Neural progenitor cell (in vitro differentiated cells): Measurements from ENCODE around the gene LMX1B. TPM values are rescaled to one million over a fixed set of nuclear protein-coding genes. Genes with fewer than 3 reads are reported as not detected.

Experiments
- DNase-seq: peaks from one replicate; pipeline ENCODE4 v3.0.0-alpha.2; 2016; ENCODE audit warnings: low spot score
- H2AFZ ChIP-seq: fragments of 200-600 bp; sonication (generic); replicated peaks from 2 replicates; pipeline ENCODE4 v1.6.1; 2016; ENCODE audit warnings: antibody characterized with exemption
- H3F3A ChIP-seq: fragments of 200-600 bp; sonication (generic); 2 replicates; pipeline ENCODE4 v1.6.1; 2016; ENCODE audit warnings: antibody characterized with exemption, low read depth
- H3K27ac ChIP-seq: fragments of 200-600 bp; sonication (generic); 2 replicates; pipeline ENCODE4 v1.5.1; 2016; ENCODE audit warnings: mild to moderate bottlenecking
- H3K27me3 ChIP-seq: fragments of 200-600 bp; sonication (generic); 2 replicates; pipeline ENCODE4 v1.6.1; 2016; ENCODE audit warnings: mild to moderate bottlenecking, moderate library complexity
- H3K36me3 ChIP-seq: fragments of 200-600 bp; sonication (generic); 2 replicates; pipeline ENCODE4 v1.5.1; 2016
- H3K4me1 ChIP-seq: fragments of 200-600 bp; sonication (generic); 2 replicates; pipeline ENCODE4 v1.6.1; 2016; ENCODE audit warnings: mixed run types
- H3K4me2 ChIP-seq: fragments of 200-600 bp; sonication (generic); 2 replicates; pipeline ENCODE4 v1.6.1; 2016
- H3K4me3 ChIP-seq: fragments of 200-600 bp; sonication (generic); 2 replicates; pipeline ENCODE4 v1.5.1; 2016
- H3K79me2 ChIP-seq: fragments of 200-600 bp; sonication (generic); 2 replicates; pipeline ENCODE4 v1.6.1; 2016; ENCODE audit warnings: low read depth
- H3K9ac ChIP-seq: fragments of 200-600 bp; sonication (generic); 2 replicates; pipeline ENCODE4 v1.6.1; 2016
- H3K9me3 ChIP-seq: fragments of 200-600 bp; sonication (generic); 2 replicates; pipeline ENCODE4 v1.5.1; 2016; ENCODE audit warnings: low read depth
- H4K20me1 ChIP-seq: fragments of 200-600 bp; sonication (generic); 2 replicates; pipeline ENCODE4 v1.6.1; 2016; ENCODE audit warnings: low read depth
- H3K27ac Mint-ChIP-seq: 3 replicates; pipeline ENCODE4 v1.8.0; 2021; ENCODE audit warnings: mixed read lengths
- H3K27me3 Mint-ChIP-seq: 2 replicates; pipeline ENCODE4 v1.8.0; 2022; ENCODE audit warnings: low read depth, mild to moderate bottlenecking, inconsistent platforms, moderate library complexity, mixed read lengths; ENCODE audit not compliant: insufficient read depth
- H3K36me3 Mint-ChIP-seq: 3 replicates; pipeline ENCODE4 v1.8.0; 2021; ENCODE audit warnings: mixed read lengths
- H3K4me1 Mint-ChIP-seq: 3 replicates; pipeline ENCODE4 v1.8.0; 2021; ENCODE audit warnings: mixed read lengths
- H3K4me3 Mint-ChIP-seq: 3 replicates; pipeline ENCODE4 v1.8.0; 2021; ENCODE audit warnings: mild to moderate bottlenecking, moderate library complexity, mixed read lengths
- H3K9me3 Mint-ChIP-seq: 3 replicates; pipeline ENCODE4 v1.8.0; 2020; ENCODE audit warnings: mixed read lengths
- CTCF ChIP-seq: fragments of 200-600 bp; sonication (generic); IDR thresholded peaks from 2 replicates; pipeline ENCODE4 v1.5.1; 2017; ENCODE audit warnings: antibody characterized with exemption, mild to moderate bottlenecking
- EZH2 ChIP-seq: fragments of 200-600 bp; sonication (generic); IDR thresholded peaks from 2 replicates; pipeline ENCODE4 v1.6.1; 2017; ENCODE audit warnings: antibody characterized with exemption, mild to moderate bottlenecking, moderate library complexity
- EZH2phosphoT487 ChIP-seq: fragments of 200-600 bp; sonication (generic); IDR thresholded peaks from 2 replicates; pipeline ENCODE4 v1.6.1; 2017; ENCODE audit warnings: antibody characterized with exemption
- total RNA-seq: library from RNA; depleted of rRNA; stranded (reverse); fragments of >200 nt; gene quantifications from 2 replicates; pipeline ENCODE4 v1.2.3, GENCODE V29; 2015; ENCODE audit warnings: low replicate concordance

The LMX1B gene
- total RNA-seq, 1 donor from 2014 or later = 0.19 TPM

DNA sequence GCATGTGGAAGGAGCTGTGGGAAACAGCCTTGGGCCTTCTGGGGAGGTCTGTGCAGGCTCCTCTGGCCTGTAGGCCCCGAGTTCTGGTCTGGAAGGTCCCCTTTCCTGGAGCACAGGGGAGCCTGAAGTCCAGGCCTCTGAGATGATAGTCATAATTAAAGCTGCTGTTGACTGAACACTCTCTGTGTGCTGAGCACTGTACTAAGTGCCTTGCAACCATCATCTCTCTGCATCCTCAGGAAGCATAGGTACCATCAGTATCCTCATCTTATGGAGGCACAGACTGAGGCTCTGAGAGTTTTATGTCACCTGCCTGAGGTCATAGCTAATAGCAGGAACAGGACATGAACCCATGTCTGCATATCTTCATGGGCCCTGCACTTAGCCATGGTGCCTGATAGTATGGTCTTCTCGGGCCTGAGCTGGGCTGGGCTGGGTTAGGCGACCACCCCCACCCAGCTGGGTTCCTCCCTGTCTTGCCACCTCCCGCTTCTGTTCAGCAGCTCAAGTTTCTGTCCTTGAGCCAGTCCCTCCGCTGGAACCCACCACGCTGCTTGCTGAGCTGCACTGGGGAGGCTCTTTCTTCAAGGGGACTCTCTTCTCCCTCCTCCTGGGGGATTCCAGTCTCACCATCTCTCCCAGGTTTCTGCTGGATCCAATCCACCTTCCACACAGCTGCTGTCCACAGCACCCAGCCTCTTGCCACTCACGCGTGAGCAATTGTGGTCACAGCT lies 27.6 kb downstream of the LMX1B start:
- TF ChIP-seq EZH2 = no peak
- TF ChIP-seq EZH2phosphoT487 = no peak
- no peak for TF ChIP-seq CTCF
- peaks cover 64% of the 10 kb centered on the region for H3K4me1 Mint-ChIP-seq
- H3K27me3 Mint-ChIP-seq = peaks cover 38% of the 10 kb centered on the region

GRCh38 chr9:126642010-126642744 lies 28.4 kb downstream of the LMX1B start:
- Mint-ChIP-seq H3K9me3 (no peaks in the 10 kb centered on the region), H3K36me3 (no peaks in the 10 kb centered on the region), H3K4me1 (peaks cover 60% of the 10 kb centered on the region), H3K4me3 (peak overlapping the region; percentile 67), H3K27ac (peak overlapping the region; percentile 1), H3K27me3 (peaks cover 36% of the 10 kb centered on the region)
- Histone ChIP-seq H3K9ac (no peak overlapping the region), H3K27ac (no peak overlapping the region), H3K27me3 (peaks cover 100% of the 10 kb centered on the region), H3K36me3 (no peaks in the 10 kb centered on the region), H3K4me3 (no peak overlapping the region), H3F3A (peaks cover 12% of the 10 kb centered on the region), H3K9me3 (no peaks in the 10 kb centered on the region), H3K79me2 (no peaks in the 10 kb centered on the region), H2AFZ (no peak overlapping the region), H4K20me1 (peaks cover 57% of the 10 kb centered on the region), H3K4me2 (no peak overlapping the region), H3K4me1 (peaks cover 20% of the 10 kb centered on the region)
- no peak for DNase-seq
- TF ChIP-seq EZH2phosphoT487 (no peak), EZH2 (no peak), CTCF (no peak)

More for the DNA sequence above, 27.6 kb downstream of the LMX1B start:
- H3K36me3 ChIP-seq = no peaks in the 10 kb centered on the region
- H2AFZ ChIP-seq = no peak overlapping the region
- H3K4me2 ChIP-seq = no peak overlapping the region
- no peaks in the 10 kb centered on the region for H3K9me3 Mint-ChIP-seq
- no peak for DNase-seq
- H3K9me3 ChIP-seq = no peaks in the 10 kb centered on the region
- H3K27ac Mint-ChIP-seq = peak overlapping the region; percentile 1
- no peaks in the 10 kb centered on the region for H3K36me3 Mint-ChIP-seq
- H3F3A ChIP-seq = peaks cover 16% of the 10 kb centered on the region
- no peak overlapping the region for H3K9ac ChIP-seq
- peaks cover 100% of the 10 kb centered on the region for H3K27me3 ChIP-seq
- H3K4me3 ChIP-seq = no peak overlapping the region
- H3K79me2 ChIP-seq = no peaks in the 10 kb centered on the region
- H4K20me1 ChIP-seq = peaks cover 66% of the 10 kb centered on the region
- peak overlapping the region; percentile 34 for H3K4me3 Mint-ChIP-seq
- H3K27ac ChIP-seq = no peak overlapping the region
- H3K4me1 ChIP-seq = peaks cover 22% of the 10 kb centered on the region

DNA sequence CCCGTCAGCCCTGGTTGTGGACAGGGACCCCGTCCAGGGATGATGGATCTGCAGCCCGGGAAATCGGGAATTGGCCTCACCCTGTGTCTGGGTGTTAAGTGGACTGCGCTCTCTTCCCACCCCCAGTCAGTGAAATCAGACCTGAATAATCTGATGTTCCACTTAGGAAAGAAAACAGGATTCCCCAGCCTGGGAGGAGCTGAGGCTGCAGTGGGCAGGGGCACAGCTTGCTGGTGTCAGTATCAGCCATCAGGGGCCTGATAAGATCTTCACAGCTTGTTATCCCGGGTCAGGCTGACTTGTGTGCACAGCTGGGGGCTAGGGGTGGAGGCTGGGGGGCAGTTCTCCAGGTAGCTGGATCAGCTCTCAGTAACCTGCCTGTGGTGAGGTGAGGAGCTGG lies 29.1 kb downstream of the LMX1B start:
- no peak for DNase-seq
- Mint-ChIP-seq H3K36me3 (no peaks in the 10 kb centered on the region), H3K9me3 (no peaks in the 10 kb centered on the region), H3K27ac (no peak overlapping the region), H3K4me1 (peaks cover 63% of the 10 kb centered on the region), H3K4me3 (no peak overlapping the region), H3K27me3 (peaks cover 32% of the 10 kb centered on the region)
- H3K36me3 ChIP-seq = no peaks in the 10 kb centered on the region
- no peak overlapping the region for H3K4me3 ChIP-seq
- no peak overlapping the region for H3K4me2 ChIP-seq
- H3K79me2 ChIP-seq = no peaks in the 10 kb centered on the region
- H3F3A ChIP-seq = peaks cover 9% of the 10 kb centered on the region
- no peak overlapping the region for H2AFZ ChIP-seq
- TF ChIP-seq CTCF (no peak), EZH2phosphoT487 (no peak), EZH2 (no peak)
- H3K27me3 ChIP-seq = peaks cover 100% of the 10 kb centered on the region
- peaks cover 51% of the 10 kb centered on the region for H4K20me1 ChIP-seq
- H3K9me3 ChIP-seq = no peaks in the 10 kb centered on the region
- H3K4me1 ChIP-seq = peaks cover 20% of the 10 kb centered on the region
- no peak overlapping the region for H3K9ac ChIP-seq
- no peak overlapping the region for H3K27ac ChIP-seq
